Measurements from ENCODE around the gene CPNE9.

Gene CPNE9, protein sequence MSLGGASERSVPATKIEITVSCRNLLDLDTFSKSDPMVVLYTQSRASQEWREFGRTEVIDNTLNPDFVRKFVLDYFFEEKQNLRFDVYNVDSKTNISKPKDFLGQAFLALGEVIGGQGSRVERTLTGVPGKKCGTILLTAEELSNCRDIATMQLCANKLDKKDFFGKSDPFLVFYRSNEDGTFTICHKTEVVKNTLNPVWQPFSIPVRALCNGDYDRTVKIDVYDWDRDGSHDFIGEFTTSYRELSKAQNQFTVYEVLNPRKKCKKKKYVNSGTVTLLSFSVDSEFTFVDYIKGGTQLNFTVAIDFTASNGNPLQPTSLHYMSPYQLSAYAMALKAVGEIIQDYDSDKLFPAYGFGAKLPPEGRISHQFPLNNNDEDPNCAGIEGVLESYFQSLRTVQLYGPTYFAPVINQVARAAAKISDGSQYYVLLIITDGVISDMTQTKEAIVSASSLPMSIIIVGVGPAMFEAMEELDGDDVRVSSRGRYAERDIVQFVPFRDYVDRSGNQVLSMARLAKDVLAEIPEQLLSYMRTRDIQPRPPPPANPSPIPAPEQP

DNA sequence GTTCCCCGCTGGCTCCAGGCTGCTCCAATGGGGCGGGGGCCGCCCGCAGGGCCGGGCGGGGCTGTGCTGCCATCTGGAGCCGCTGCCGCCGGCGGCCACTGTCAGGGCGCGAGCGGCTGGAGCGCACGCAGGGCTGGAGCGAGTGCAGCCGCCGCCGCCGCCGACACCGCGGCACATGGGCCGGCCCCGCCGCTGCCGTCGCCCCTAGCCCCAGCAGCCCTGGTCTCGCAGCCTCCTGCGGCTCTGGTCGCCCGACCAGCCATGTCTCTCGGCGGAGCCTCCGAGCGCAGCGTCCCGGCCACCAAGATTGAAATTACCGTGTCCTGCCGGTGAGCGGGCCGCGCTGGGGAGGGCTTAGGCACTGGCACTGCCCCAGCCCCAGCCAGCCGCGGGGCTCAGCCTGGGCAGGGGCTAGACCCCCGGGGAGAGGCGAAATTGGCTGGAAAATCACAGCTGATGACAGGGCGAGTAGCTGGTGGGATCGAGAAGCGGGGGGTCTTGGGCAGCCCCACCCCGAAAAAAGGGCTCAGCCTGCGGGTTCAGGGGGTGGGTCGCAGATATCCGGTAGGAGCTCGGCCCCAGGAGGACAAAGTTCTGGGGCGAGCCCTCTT, at the start of gene CPNE9:
Gene CPNE9 (plus strand): TSS at position 98 of the 611 bp plus-strand sequence. CDS start 164 bp downstream, at position 262.
- DNase-seq: no peak

GRCh38 chr3:9659849-9660248, 43.8 kb upstream of the CPNE9 start:
- DNase-seq: no peak

DNA sequence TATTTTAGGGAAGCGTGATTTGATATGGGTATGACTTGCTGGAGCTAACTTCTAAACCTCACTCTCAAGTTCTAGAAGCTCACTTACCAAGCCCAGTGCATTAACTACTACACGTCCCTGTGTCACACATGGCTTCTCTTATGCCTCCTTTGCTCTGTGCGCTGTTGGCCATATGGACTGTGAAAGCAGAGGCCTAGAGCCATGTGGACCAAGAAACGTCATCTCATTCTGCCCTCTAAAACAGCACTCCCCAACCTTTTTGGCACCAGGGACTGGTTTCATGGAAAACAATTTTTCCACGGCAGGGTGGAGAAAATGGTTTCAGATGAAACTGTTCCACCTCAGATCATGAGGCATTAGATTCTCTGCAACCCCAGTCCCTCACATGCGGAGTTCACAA, 42.7 kb upstream of the CPNE9 start:
- no peak for DNase-seq

GRCh38 chr3:9664119-9664751, 39.4 kb upstream of the CPNE9 start:
- no peak for DNase-seq

GRCh38 chr3:9666704-9667445, 36.8 kb upstream of the CPNE9 start:
- DNase-seq: no peak

GRCh38 chr3:9669277-9669676, 34.4 kb upstream of the CPNE9 start:
- DNase-seq: no peak

DNA sequence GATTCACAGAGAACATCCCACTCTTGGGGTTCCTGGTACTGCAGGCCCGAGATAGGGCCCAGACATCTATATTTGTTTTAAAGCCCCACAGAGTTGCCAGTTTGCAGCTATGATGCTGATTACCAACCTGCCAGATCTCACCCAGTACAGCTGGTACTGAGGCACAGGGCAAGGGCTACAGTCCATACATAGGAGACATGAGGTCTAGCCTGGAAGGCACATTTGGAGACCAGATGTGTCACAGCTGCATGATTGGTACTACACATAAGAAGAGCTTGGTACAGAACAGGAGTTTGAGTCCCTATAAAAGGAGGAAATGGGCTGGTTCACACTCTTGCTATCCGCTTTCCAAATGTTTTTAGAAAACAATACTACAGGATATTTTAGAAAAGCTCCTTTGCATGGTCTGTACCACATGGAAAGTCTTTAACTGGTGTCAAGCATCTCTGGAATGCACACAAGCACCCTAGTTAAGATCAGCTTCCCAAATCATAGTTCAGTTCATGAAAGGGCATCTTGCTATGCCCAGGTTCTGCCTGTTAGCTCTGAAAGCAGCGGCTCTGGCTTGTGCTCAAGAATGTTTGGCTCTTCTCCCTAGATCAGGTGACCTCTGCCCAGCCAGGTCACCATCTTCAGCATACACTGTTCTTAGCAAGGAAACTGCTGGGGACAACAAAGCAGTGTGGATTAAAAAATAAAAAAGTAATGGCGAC, 33.8 kb upstream of the CPNE9 start:
- no peak for DNase-seq

DNA sequence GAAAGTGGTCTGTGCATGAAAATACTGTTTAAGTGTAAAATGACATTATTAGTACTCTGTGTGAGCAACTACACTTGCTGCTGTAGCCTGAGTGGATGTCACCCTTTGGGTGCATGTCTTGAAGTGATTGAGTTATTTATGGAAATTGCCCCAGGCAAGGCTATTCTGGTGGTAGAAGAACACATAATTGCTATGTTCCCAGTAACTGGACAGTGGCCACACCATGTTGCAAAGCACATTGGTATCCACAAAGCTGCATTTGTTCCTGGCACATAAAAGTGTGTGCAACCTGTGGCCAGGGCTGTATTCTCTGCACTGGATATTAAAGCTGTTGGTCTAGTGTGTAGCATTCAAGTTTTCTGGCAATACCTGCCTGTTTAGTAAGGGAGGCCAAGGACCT, 30.6 kb upstream of the CPNE9 start:
- DNase-seq: no peak

GRCh38 chr3:9673752-9674151, 29.9 kb upstream of the CPNE9 start:
- DNase-seq: no peak

DNA sequence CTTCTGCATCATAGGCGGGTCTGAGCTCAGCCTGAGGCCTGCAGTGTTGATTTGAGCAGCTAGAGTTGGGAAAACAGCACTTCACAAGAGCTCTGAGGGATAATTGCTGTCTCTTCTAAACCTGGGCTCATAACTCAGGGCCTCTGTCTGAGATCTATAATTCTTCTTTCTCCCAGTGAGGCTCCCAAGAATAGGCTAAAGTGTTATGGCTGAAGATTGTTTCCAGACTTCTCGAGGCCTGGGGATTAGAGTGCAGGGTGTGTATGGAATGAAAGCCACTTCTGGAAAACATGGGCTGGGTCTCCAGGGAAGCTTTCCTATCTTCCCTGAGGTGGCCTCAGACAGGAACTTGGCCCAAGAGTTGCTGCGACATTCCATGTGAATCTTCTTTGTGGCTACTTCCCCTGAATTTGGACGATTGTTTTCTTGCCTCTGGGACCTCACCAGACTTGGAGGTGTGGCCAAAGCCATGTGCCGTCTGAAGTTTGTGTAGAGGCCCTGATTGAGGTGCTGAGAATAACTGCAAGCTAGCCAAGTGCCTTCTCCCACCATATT, 27.8 kb upstream of the CPNE9 start:
- DNase-seq: no peak

DNA sequence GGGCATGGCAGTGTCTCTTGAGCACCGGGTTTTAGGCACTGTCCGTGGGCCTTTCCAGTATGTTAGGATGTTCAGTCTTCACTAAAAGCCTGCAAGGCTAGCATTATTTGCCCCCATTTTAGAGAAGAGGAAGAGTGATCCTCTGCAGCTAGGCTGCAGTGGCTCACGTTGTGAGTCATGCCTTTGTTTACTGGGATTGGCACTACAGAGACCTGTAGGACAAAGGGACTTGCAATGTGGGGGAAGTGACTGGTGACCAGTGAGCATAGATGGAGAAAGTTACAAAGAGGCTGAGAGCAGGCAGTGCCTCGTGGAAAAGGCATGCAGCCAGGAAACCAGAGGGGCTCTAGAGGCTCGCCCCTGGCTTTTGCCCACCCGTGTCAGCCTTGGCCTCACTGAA, 26.8 kb upstream of the CPNE9 start:
- DNase-seq: no peak

DNA sequence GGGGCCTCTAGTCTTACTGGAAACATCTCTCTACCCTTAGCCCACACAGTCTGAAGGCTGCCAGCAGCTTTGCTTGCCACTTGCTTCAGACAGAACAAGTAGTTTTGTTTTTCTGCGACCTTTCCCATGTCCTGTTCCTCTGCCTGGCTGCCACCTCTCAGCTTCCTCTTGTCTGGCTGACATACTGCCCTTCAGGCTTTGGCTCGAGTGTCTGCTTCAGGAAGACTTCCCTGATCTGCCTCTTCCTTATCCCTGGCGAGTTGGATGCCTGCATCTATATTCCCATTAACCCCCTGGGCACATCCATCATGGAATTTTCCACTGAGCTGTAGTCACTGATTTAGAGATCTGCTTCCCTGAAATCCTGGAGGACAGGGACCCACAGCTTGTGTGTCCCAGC, 25.1 kb upstream of the CPNE9 start:
- no peak for DNase-seq

DNA sequence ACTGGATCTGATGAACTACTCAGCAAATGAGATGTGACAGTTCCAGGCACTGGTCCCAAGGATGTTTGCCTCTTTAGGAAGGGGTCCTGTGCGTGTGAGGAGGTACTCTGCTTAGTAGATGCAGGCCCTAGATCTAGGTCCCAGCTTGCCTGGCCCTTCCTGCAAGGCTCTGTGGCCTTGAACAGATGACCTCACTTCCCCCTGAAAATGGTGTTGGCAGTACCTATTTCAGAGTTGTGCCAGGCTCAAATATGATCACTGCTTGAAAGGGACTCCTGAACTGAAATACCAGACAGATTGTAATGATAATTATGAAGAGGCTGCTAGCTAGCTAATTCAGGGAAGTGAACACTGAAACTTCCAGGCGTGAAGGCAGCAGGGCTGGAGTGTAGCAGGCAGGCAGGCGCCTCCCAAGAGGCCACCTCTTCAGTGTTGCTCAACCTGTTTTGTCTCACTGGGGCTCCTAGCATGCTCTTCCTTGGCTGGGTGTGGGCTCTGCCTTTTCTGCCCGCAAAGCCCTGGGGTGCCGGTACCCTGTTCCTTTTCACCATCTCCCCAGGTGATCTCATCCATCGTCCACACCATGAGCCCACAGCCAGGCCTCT, 24.1 kb upstream of the CPNE9 start:
- no peak for DNase-seq

DNA sequence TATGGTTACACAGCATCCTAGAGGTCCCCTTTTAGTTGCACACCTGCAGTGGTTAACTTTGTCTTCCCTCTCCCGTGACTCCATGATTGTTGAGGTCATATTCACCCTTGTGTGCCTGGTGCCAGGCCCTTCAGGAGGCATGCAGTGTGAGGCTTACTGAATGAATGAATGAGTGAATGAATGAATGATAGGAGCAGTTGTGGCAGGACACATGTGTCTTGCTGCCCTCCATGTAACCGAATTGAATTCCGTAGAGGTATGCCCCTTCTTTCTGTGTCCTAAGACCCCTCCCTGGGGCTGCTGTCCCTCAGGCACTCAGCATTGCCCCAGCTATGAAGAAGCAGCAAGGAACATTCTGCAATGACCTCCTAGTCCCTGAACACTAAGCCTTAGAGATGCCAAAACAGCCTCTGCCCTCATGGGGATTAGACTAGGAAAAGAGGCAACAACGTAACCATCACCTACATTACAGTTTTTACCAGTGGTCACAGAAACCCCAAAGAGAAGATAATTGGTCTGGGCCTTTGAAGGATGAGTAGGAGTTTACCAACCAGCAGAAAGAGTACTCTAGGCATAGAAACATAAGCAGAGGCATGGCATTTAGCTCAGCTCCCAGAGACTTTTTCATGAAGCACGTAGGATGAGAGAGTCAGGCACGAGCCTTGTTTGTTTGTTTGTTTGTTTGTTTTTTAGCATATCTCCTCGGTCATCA, 22.5 kb upstream of the CPNE9 start:
- no peak for DNase-seq

GRCh38 chr3:9681723-9682081, 21.9 kb upstream of the CPNE9 start:
- no peak for DNase-seq

DNA sequence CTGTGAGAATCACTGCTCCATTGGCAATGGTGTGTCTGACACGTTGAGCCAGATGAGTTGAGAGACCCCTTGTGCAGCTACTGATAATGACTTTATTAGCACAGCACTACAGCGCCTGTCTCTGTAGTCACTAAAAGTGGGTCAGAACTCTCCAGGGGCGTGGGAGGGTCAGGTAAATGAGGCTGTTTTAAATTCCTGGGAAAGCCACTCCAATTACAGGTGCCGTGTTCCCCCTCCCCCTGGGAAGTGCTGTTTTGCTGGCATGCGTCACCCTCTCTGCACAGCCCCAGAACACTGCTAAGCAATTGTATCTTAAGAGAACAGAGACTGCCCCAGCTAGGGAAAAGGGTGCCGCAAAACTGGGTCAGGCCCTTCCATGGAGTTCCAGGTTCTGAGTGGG, 21.5 kb upstream of the CPNE9 start:
- no peak for DNase-seq

DNA sequence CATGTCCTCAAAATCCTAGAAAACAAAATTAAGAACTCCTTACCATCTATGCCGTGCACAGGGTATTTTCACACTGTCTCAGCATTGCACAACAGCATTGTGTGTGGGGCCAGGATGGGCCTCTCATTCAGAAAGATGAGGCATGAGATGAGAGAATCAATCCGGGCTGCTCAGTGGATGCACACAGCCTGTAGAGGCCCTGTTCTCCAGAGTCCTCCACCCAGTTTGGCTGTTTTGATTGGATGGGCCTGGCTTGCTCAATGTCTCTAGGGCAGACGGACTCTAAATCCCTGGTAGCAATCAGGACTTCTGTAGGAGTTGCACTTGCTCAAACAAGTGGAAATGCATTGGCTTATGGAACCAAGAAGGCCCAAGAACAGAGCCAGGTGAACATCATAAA, 20.2 kb upstream of the CPNE9 start:
- no peak for DNase-seq

DNA sequence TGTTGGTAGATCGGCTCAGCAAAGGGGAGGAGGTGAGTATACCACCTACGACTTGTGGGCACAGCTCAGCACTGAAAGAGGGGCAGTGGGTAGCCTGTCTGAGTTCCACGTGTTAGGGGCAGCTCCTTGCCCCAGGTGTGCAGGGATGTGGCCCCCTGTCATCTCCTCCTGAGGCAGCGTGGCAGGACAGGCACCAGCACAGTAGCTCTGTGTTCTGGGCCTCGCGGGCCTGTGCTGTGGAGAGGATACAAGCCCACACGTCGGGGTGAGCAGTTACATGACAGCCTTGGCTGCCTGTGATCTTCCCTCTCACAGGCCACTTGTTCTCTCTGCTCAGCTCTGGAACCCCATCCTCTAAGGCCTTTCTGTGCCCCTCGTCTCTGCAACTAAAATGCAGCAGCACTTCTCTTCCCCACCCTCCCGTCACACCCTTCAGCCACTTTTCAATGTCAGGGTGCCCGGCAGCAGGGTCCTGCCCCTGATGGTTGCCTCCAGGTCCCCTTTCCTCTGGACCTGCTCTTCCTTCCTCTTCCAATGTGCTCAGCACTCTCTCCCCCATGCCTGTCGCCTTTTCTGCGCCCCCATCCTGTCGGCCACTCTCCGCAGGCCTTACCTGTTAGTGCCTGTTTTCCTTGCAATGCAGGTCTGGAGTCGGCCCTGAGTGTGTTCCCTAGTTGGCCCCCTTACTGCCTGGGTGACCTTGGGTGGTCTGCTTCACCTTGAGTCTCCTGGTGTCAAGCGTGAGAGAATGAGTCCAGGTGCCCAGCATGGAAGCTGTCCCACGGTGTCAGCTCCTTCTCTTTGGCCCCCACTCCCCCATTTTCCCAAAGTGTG, 18.2 kb upstream of the CPNE9 start:
- DNase-seq: no peak

DNA sequence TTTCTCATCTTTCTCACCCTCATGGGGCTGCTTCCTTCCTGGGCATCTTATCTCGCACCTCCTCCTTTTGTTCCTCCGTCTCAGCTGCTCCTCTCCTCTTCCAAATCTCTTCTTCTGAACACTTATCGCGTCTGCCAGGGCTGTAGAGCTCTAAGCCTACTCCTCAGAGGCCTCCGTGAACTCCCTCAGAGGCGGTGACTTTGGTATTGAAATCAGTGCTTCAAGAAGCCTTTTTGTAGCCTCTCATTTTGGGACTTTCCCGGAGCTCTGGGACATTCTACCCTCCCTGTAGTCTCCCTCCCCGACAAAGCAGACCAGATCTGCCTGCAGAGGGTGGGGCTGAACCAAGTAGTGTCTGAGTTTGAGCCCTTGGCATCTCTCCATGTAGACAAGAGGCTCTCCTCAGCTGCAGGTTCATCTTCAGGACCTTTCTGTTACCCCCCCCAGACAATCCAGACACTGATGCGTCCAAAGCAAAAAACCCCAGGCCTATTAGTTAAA, 17.5 kb upstream of the CPNE9 start:
- DNase-seq: no peak

DNA sequence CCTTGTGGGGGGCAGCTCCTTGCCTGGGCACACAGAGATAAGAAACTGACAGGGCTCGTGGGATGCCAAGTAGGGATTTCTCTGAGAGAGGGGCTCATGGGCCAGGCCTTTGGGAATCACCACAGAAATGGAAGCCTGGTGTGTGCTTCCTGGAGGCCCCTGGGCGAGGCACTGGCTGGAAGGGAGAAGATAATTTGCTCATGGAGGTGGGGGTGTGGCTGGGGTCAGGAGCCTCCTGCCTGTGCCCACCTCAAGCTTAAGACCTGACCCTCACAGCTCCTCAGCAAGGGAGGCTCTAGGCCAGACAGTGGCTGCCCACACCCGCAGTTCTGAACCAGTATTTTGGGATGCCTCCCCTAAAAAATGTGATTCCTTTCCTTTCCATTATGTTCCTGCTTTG, 16.9 kb upstream of the CPNE9 start:
- no peak for DNase-seq

All from left hindlimb (tissue), 1 donor.